Measurements from ENCODE around the gene SPOCD1.

SPOCD1 gene

GRCh38 chr1:31799895-31800673 is 15.7 kb downstream of the SPOCD1 start:
- TF ChIP-seq, protein P1, sequence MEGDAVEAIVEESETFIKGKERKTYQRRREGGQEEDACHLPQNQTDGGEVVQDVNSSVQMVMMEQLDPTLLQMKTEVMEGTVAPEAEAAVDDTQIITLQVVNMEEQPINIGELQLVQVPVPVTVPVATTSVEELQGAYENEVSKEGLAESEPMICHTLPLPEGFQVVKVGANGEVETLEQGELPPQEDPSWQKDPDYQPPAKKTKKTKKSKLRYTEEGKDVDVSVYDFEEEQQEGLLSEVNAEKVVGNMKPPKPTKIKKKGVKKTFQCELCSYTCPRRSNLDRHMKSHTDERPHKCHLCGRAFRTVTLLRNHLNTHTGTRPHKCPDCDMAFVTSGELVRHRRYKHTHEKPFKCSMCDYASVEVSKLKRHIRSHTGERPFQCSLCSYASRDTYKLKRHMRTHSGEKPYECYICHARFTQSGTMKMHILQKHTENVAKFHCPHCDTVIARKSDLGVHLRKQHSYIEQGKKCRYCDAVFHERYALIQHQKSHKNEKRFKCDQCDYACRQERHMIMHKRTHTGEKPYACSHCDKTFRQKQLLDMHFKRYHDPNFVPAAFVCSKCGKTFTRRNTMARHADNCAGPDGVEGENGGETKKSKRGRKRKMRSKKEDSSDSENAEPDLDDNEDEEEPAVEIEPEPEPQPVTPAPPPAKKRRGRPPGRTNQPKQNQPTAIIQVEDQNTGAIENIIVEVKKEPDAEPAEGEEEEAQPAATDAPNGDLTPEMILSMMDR (IDR thresholded peaks at IDR 0.05), result no peak
- Histone ChIP-seq H3K4me3 (ENCODE audit: low read depth in 1 of 2, low read length in 1 of 2) (no peak overlapping the region), H3K36me3 (no peaks in the 10 kb centered on the region), H3K27ac (no peak overlapping the region), H3K4me1 (ENCODE audit: control insufficient read depth in 1 of 2, insufficient read depth in 1 of 2, low read depth in 1 of 2, low read length in 1 of 2) (peaks cover 0 to 8% of the 10 kb centered on the region in 2 experiments), H3K9me3 (no peaks in the 10 kb centered on the region), H3K27me3 (peaks cover 10% of the 10 kb centered on the region)

- TF ChIP-seq, protein P1 (IDR thresholded peaks at IDR 0.05), result no peak
- H3K4me1 ChIP-seq (ENCODE audit: control insufficient read depth in 1 of 2, insufficient read depth in 1 of 2, low read depth in 1 of 2, low read length in 1 of 2), result peaks cover 0 to 8% of the 10 kb centered on the region in 2 experiments
- H3K4me3 ChIP-seq (ENCODE audit: low read depth in 1 of 2, low read length in 1 of 2), result no peak overlapping the region
- no peak overlapping the region for H3K27ac ChIP-seq
- H3K36me3 ChIP-seq, result no peaks in the 10 kb centered on the region
- no peaks in the 10 kb centered on the region for H3K9me3 ChIP-seq
- H3K27me3 ChIP-seq, result peaks cover 13% of the 10 kb centered on the region
Observed at GRCh38 chr1:31799196-31799894, 16.5 kb downstream of the SPOCD1 start.

- no peak overlapping the region for H3K27ac ChIP-seq
Observed at GRCh38 chr1:31798433-31799195, 17.2 kb downstream of the SPOCD1 start.

GRCh38 chr1:31798086-31798432 is 17.8 kb downstream of the SPOCD1 start:
- H3K4me1 ChIP-seq (ENCODE audit: control insufficient read depth in 1 of 2, insufficient read depth in 1 of 2, low read depth in 1 of 2, low read length in 1 of 2), result peaks cover 0 to 8% of the 10 kb centered on the region in 2 experiments
- no peaks in the 10 kb centered on the region for H3K9me3 ChIP-seq
- H3K27ac ChIP-seq, result no peak overlapping the region
- peaks cover 18% of the 10 kb centered on the region for H3K27me3 ChIP-seq
- H3K4me3 ChIP-seq (ENCODE audit: low read depth in 1 of 2, low read length in 1 of 2), result no peak overlapping the region
- TF ChIP-seq, protein P1 (IDR thresholded peaks at IDR 0.05), result no peak
- H3K36me3 ChIP-seq, result no peaks in the 10 kb centered on the region

More at GRCh38 chr1:31798433-31799195, 17.2 kb downstream of the SPOCD1 start:
- Histone ChIP-seq H3K36me3 (no peaks in the 10 kb centered on the region), H3K4me3 (ENCODE audit: low read depth in 1 of 2, low read length in 1 of 2) (no peak overlapping the region), H3K9me3 (no peaks in the 10 kb centered on the region), H3K27me3 (peaks cover 18% of the 10 kb centered on the region), H3K4me1 (ENCODE audit: control insufficient read depth in 1 of 2, insufficient read depth in 1 of 2, low read depth in 1 of 2, low read length in 1 of 2) (peaks cover 0 to 8% of the 10 kb centered on the region in 2 experiments)
- TF ChIP-seq, protein P1 (IDR thresholded peaks at IDR 0.05), result no peak

DNA sequence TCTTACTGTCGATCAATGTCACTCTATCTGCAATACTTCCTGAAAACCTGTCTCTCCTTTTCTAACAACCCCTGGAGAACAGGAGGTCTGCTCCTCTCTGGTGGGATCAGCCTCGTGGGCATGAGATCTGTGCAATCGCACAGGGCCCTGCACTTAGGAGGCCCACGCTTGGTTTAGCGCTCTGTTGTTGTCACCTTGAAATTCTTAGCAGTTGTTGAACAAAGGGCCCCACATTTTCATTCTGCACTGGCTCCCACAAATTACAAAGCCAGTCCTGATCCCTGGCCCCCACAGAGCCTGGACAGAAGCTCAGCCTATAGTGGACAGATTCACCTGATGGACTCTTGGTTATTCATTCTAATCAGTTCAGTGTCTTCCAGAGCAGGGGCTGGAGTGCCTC is 18.6 kb downstream of the SPOCD1 start:
- Histone ChIP-seq H3K4me3 (ENCODE audit: low read depth in 1 of 2, low read length in 1 of 2) (no peak overlapping the region), H3K36me3 (no peaks in the 10 kb centered on the region), H3K27me3 (peaks cover 18% of the 10 kb centered on the region), H3K4me1 (ENCODE audit: control insufficient read depth in 1 of 2, insufficient read depth in 1 of 2, low read depth in 1 of 2, low read length in 1 of 2) (peaks cover 0 to 8% of the 10 kb centered on the region in 2 experiments), H3K9me3 (no peaks in the 10 kb centered on the region), H3K27ac (no peak overlapping the region)
- TF ChIP-seq, protein P1 (IDR thresholded peaks at IDR 0.05), result no peak

Measured in neutrophil (primary cell).